GM21737 (cell line): ENCODE results near the gene FXYD3.
"Not testable (repeated sequence)": the region's sequence is repeated elsewhere in the genome, so short reads cannot be mapped to it uniquely, and the experiment has no call there.

Source experiments
- ATAC-seq: cut with Tn5 transposase; IDR thresholded peaks from one replicate; pipeline ENCODE4 v1.9.1; 2021; ENCODE audit warnings: mild to moderate bottlenecking, moderate library complexity; ENCODE audit not compliant: unreplicated experiment

Gene FXYD3

GRCh38 chr19:35085947-35086346 is 29.7 kb upstream of the FXYD3 start:
- no peak for ATAC-seq

- ATAC-seq, result no peak
These were observed 29.2 kb upstream of the FXYD3 start for GRCh38 chr19:35086455-35086854.

GRCh38 chr19:35087393-35087792 is 28.2 kb upstream of the FXYD3 start:
- no peak for ATAC-seq

GRCh38 chr19:35088131-35088913 is 27.3 kb upstream of the FXYD3 start:
- no peak for ATAC-seq

GRCh38 chr19:35089554-35089953 is 26.1 kb upstream of the FXYD3 start:
- no peak for ATAC-seq

- ATAC-seq, result no peak
These were observed 25.5 kb upstream of the FXYD3 start for GRCh38 chr19:35090160-35090505.

GRCh38 chr19:35090506-35091214 is 25.0 kb upstream of the FXYD3 start:
- ATAC-seq, result no peak

GRCh38 chr19:35093430-35093829 is 22.2 kb upstream of the FXYD3 start:
- ATAC-seq, result no peak

- no peak for ATAC-seq
These were observed 21.5 kb upstream of the FXYD3 start for GRCh38 chr19:35093941-35094647.

- ATAC-seq, result no peak
These were observed 21.0 kb upstream of the FXYD3 start for GRCh38 chr19:35094656-35095055.

GRCh38 chr19:35095667-35096368 is 19.8 kb upstream of the FXYD3 start:
- no peak for ATAC-seq

GRCh38 chr19:35098413-35099049 is 17.1 kb upstream of the FXYD3 start:
- no peak for ATAC-seq

- no peak for ATAC-seq
These were observed 16.3 kb upstream of the FXYD3 start for GRCh38 chr19:35099155-35099896.

- no peak for ATAC-seq
These were observed 15.7 kb upstream of the FXYD3 start for GRCh38 chr19:35099897-35100275.

GRCh38 chr19:35100588-35101533 is 14.8 kb upstream of the FXYD3 start:
- ATAC-seq, result no peak

- not testable (repeated sequence) for ATAC-seq
These were observed 13.7 kb upstream of the FXYD3 start for GRCh38 chr19:35101949-35102348.

GRCh38 chr19:35103614-35104013 is 12.0 kb upstream of the FXYD3 start:
- ATAC-seq, result not testable (repeated sequence)

- no peak for ATAC-seq
These were observed 11.3 kb upstream of the FXYD3 start for GRCh38 chr19:35104361-35104760.

GRCh38 chr19:35105047-35105410 is 10.6 kb upstream of the FXYD3 start:
- ATAC-seq, result no peak
